ENCODE measurements around the gene TSGA10IP. TPM values are rescaled to one million over a fixed set of nuclear protein-coding genes. Genes with fewer than 3 reads are reported as not detected.

Gene TSGA10IP
- total and polyA plus RNA-seq, 2 donors (not counting 1 experiment from before 2014, with no cell fraction given) = not detected

GRCh38 chr11:65919573-65920371 is 25.5 kb upstream of the TSGA10IP start:
- peak overlapping the region; percentile 70 for H3K9ac ChIP-seq (ENCODE audit: low read length)
- ATAC-seq (ENCODE audit: low read depth) (peak; percentile 48), DNase-seq (no peak)
- peak overlapping the region; percentile 81 for H2AFZ ChIP-seq (ENCODE audit: insufficient read depth, low read depth, low read length, poor library complexity, severe bottlenecking)
- Mint-ChIP-seq H3K9me3 (ENCODE audit: insufficient read depth) (no peaks in the 10 kb centered on the region), H3K27ac (peak overlapping the region; percentile 89), H3K27me3 (no peaks in the 10 kb centered on the region), H3K4me3 (peak overlapping the region; percentile 95), H3K4me1 (peaks cover 41% of the 10 kb centered on the region)
- under 1% methylated on average over 48 of the region's 60 CpGs for WGBS (ENCODE audit: insufficient coverage)
- CTCF ChIA-PET = interaction anchor here (1.3 kb wide), 1 partner anchor 31 kb away, joined by 4 read pairs; the partner anchor contains the start of gene FIBP
- H3K27me3 ChIP-seq (replicated peaks in 1 of 4; ENCODE audit: control extremely low read depth in 1 of 4, control insufficient read depth in 3 of 4, insufficient read depth in 4 of 4, low read length in 3 of 4) = no peaks in the 10 kb centered on the region
- peaks cover 6 to 20% of the 10 kb centered on the region in 2 experiments for H3K36me3 ChIP-seq (replicated peaks in 1 of 2; ENCODE audit: control extremely low read depth in 1 of 2, control insufficient read depth in 1 of 2, extremely low read depth in 1 of 2, insufficient read depth in 2 of 2, low read length in 1 of 2)
- TF ChIP-seq CTCF (IDR thresholded peaks at IDR 0.05) = no peak
- peaks cover 38% of the 10 kb centered on the region for H3K79me2 ChIP-seq (ENCODE audit: control insufficient read depth, insufficient read depth, low read length)
- peaks cover 4% of the 10 kb centered on the region for H4K20me1 ChIP-seq (ENCODE audit: control insufficient read depth, insufficient read depth, low read length, poor library complexity, severe bottlenecking)
- POLR2A ChIA-PET = interaction anchor here (2.1 to 2.5 kb wide), 2 partner anchors 29 to 31 kb away, joined by 9 to 13 read pairs; partner anchors contain the start of genes CCDC85B and FIBP
- peak overlapping the region; percentile 89 for H3K4me2 ChIP-seq (replicated peaks; ENCODE audit: low read depth, low read length, poor library complexity, severe bottlenecking)
- H3K4me1 ChIP-seq (ENCODE audit: control insufficient read depth in 2 of 2, insufficient read depth in 2 of 2, low read length in 2 of 2) = peaks cover 19 to 47% of the 10 kb centered on the region in 2 donors
- peak overlapping the region; percentile 52 for H3K27ac ChIP-seq (ENCODE audit: low read length in 2 of 2)
- peak overlapping the region; percentile 35 to 85 (median 74) for H3K4me3 ChIP-seq (ENCODE audit: control extremely low read depth in 1 of 5, extremely low read depth in 1 of 5, insufficient read depth in 1 of 5, low read depth in 2 of 5, low read length in 4 of 5)
- intact Hi-C loops (cut with micrococcal nuclease) = loop anchor here (1.0 to 2.0 kb wide), 7 partner anchors 9 to 257 kb away; partner anchors contain the start of genes BANF1, CFL1, EIF1AD and FIBP
- H3K9me3 ChIP-seq (ENCODE audit: control extremely low read depth in 1 of 3, control insufficient read depth in 2 of 3, insufficient read depth in 1 of 3, low read length in 2 of 3) = no peaks in the 10 kb centered on the region

GRCh38 chr11:65920372-65920802 is 24.9 kb upstream of the TSGA10IP start:
- peaks cover 38% of the 10 kb centered on the region for H3K79me2 ChIP-seq (ENCODE audit: control insufficient read depth, insufficient read depth, low read length)

More at GRCh38 chr11:65920372-65920802, 24.9 kb upstream of the TSGA10IP start:
- H3K27me3 ChIP-seq (replicated peaks in 1 of 4; ENCODE audit: control extremely low read depth in 1 of 4, control insufficient read depth in 3 of 4, insufficient read depth in 4 of 4, low read length in 3 of 4) = no peaks in the 10 kb centered on the region
- peak overlapping the region in 1 of 2 donors; percentile 52 for H3K27ac ChIP-seq (ENCODE audit: low read length in 2 of 2)
- H3K36me3 ChIP-seq (replicated peaks in 1 of 2; ENCODE audit: control extremely low read depth in 1 of 2, control insufficient read depth in 1 of 2, extremely low read depth in 1 of 2, insufficient read depth in 2 of 2, low read length in 1 of 2) = peaks cover 6 to 20% of the 10 kb centered on the region in 2 experiments
- CTCF ChIA-PET = interaction anchor here (1.3 kb wide), 1 partner anchor 32 kb away, joined by 4 read pairs; the partner anchor contains the start of gene FIBP
- peak overlapping the region in 4 of 5 experiments; percentile 69 to 85 (median 77) for H3K4me3 ChIP-seq (ENCODE audit: control extremely low read depth in 1 of 5, extremely low read depth in 1 of 5, insufficient read depth in 1 of 5, low read depth in 2 of 5, low read length in 4 of 5)
- POLR2A ChIA-PET = no interaction called here
- peak overlapping the region; percentile 89 for H3K4me2 ChIP-seq (replicated peaks; ENCODE audit: low read depth, low read length, poor library complexity, severe bottlenecking)
- Mint-ChIP-seq H3K9me3 (ENCODE audit: insufficient read depth) (no peaks in the 10 kb centered on the region), H3K4me1 (peaks cover 35% of the 10 kb centered on the region), H3K27me3 (no peaks in the 10 kb centered on the region), H3K4me3 (peak overlapping the region; percentile 95), H3K27ac (peak overlapping the region; percentile 89)
- peak overlapping the region; percentile 81 for H2AFZ ChIP-seq (ENCODE audit: insufficient read depth, low read depth, low read length, poor library complexity, severe bottlenecking)
- H3K9me3 ChIP-seq (ENCODE audit: control extremely low read depth in 1 of 3, control insufficient read depth in 2 of 3, insufficient read depth in 1 of 3, low read length in 2 of 3) = no peaks in the 10 kb centered on the region
- intact Hi-C loops (cut with micrococcal nuclease) = no loop called here
- peaks cover 19 to 41% of the 10 kb centered on the region in 2 donors for H3K4me1 ChIP-seq (ENCODE audit: control insufficient read depth in 2 of 2, insufficient read depth in 2 of 2, low read length in 2 of 2)
- ATAC-seq (ENCODE audit: low read depth) = no peak
- WGBS (ENCODE audit: insufficient coverage) = 81% methylated on average over 15 of the region's 15 CpGs
- TF ChIP-seq CTCF (IDR thresholded peaks at IDR 0.05) = no peak
- TF ChIP-seq EZH2 (IDR thresholded peaks at IDR 0.05; ENCODE audit: borderline replicate concordance, insufficient read depth, low read depth, low read length, poor library complexity, severe bottlenecking) = no peak
- DNase-seq = no peak
- H4K20me1 ChIP-seq (ENCODE audit: control insufficient read depth, insufficient read depth, low read length, poor library complexity, severe bottlenecking) = peaks cover 4% of the 10 kb centered on the region
- H3K9ac ChIP-seq (ENCODE audit: low read length) = peak overlapping the region; percentile 70

All from B cell (primary cell).